HepG2 (cell line): ENCODE results near the gene C2orf92. TPM values are rescaled to one million over a fixed set of nuclear protein-coding genes. Genes with fewer than 3 reads are reported as not detected.
A peak's percentile ranks its signal among the peaks of the same experiment; 100 is the strongest.

ENCODE experiments used
- BCLAF1 ChIP-seq: fragments of 450-650 bp; IDR thresholded peaks from 2 replicates; pipeline ENCODE4 v1.6.1; 2017; ENCODE audit warnings: mild to moderate bottlenecking
- CENPBD1 ChIP-seq: sonication (generic); formaldehyde crosslinking; IDR thresholded peaks from 2 replicates; pipeline ENCODE4 v1.8.0; 2022; ENCODE audit warnings: missing genetic modification reagents, low read depth, mild to moderate bottlenecking, borderline replicate concordance
- GATAD2A ChIP-seq: IDR thresholded peaks from 2 replicates; pipeline ENCODE4 v1.6.1; 2016
- JUNB ChIP-seq: sonication (generic); formaldehyde crosslinking; IDR thresholded peaks from 2 replicates; pipeline ENCODE4 v1.8.0; 2022; ENCODE audit warnings: missing genetic modification reagents, mild to moderate bottlenecking, borderline replicate concordance
- KLF12 ChIP-seq: sonication (generic); formaldehyde crosslinking; IDR thresholded peaks from 2 replicates; pipeline ENCODE4 v1.4.0; 2020; ENCODE audit warnings: missing genetic modification reagents, borderline replicate concordance
- KLF9 ChIP-seq: IDR thresholded peaks from 2 replicates; pipeline ENCODE4 v1.6.1; 2016; ENCODE audit warnings: low read depth
- MAX ChIP-seq: IDR thresholded peaks from 2 replicates; pipeline ENCODE4 v1.6.1; 2012; ENCODE audit warnings: inconsistent platforms
- NCOA2 ChIP-seq: sonication (generic); formaldehyde crosslinking; IDR thresholded peaks from 2 replicates; pipeline ENCODE4 v1.8.0; 2022; ENCODE audit warnings: inconsistent platforms
- NFAT5 ChIP-seq: sonication (generic); formaldehyde crosslinking; IDR thresholded peaks from 2 replicates; pipeline ENCODE4 v1.4.0; 2020; ENCODE audit warnings: missing genetic modification reagents
- NR1H2 ChIP-seq: sonication (generic); formaldehyde crosslinking; IDR thresholded peaks from 2 replicates; pipeline ENCODE4 v1.8.1; 2022; ENCODE audit warnings: low read depth, missing genetic modification reagents, borderline replicate concordance
- NR3C1 ChIP-seq: sonication (generic); formaldehyde crosslinking; IDR thresholded peaks from 2 replicates; pipeline ENCODE4 v1.4.0; 2020; ENCODE audit warnings: missing genetic modification reagents
- RXRA ChIP-seq: sonication (generic); formaldehyde crosslinking; IDR thresholded peaks from 2 replicates; pipeline ENCODE4 v1.5.1; 2020; ENCODE audit warnings: missing genetic modification reagents
- SIX1 ChIP-seq: sonication (generic); formaldehyde crosslinking; IDR thresholded peaks from 2 replicates; pipeline ENCODE4 v1.4.0; 2020; ENCODE audit warnings: missing genetic modification reagents, borderline replicate concordance
- ZBTB8A ChIP-seq: sonication (generic); formaldehyde crosslinking; IDR thresholded peaks from 2 replicates; pipeline ENCODE4 v1.4.0; 2020; ENCODE audit warnings: mild to moderate bottlenecking, low read depth, missing genetic modification reagents, borderline replicate concordance
- ZFP36L1 ChIP-seq: sonication (generic); formaldehyde crosslinking; IDR thresholded peaks from 2 replicates; pipeline ENCODE4 v1.8.0; 2022; ENCODE audit warnings: mild to moderate bottlenecking, missing genetic modification reagents, moderate library complexity
- ZNF136 ChIP-seq: sonication (generic); formaldehyde crosslinking; IDR thresholded peaks from 2 replicates; pipeline ENCODE4 v1.8.1; 2022; ENCODE audit warnings: low read depth, mild to moderate bottlenecking, moderate library complexity, missing genetic modification reagents
- ZNF432 ChIP-seq: sonication (generic); formaldehyde crosslinking; IDR thresholded peaks from 2 replicates; pipeline ENCODE4 v1.5.0; 2020; ENCODE audit warnings: missing genetic modification reagents, mild to moderate bottlenecking, borderline replicate concordance
- ZNF446 ChIP-seq: sonication (generic); formaldehyde crosslinking; IDR thresholded peaks from 2 replicates; pipeline ENCODE4 v1.5.0; 2020; ENCODE audit warnings: mild to moderate bottlenecking, missing genetic modification reagents
- ZNF496 ChIP-seq: sonication (generic); formaldehyde crosslinking; IDR thresholded peaks from 2 replicates; pipeline ENCODE4 v1.8.1; 2023; ENCODE audit warnings: mild to moderate bottlenecking, moderate library complexity, missing genetic modification reagents; ENCODE audit not compliant: insufficient replicate concordance
- ZNF720 ChIP-seq: sonication (generic); formaldehyde crosslinking; IDR thresholded peaks from 2 replicates; pipeline ENCODE4 v1.4.0; 2020; ENCODE audit warnings: missing genetic modification reagents
- ZNF747 ChIP-seq: sonication (generic); formaldehyde crosslinking; IDR thresholded peaks from 2 replicates; pipeline ENCODE4 v1.8.1; 2023; ENCODE audit warnings: missing genetic modification reagents, mild to moderate bottlenecking, borderline replicate concordance
- ZNF75D ChIP-seq: sonication (generic); formaldehyde crosslinking; IDR thresholded peaks from 2 replicates; pipeline ENCODE4 v1.8.1; 2023; ENCODE audit warnings: missing genetic modification reagents, mild to moderate bottlenecking, borderline replicate concordance
- polyA plus RNA-seq, 8 experiments: library from polyadenylated mRNA; depleted of rRNA in 3 of 8; stranded (reverse) in 7 of 8; unstranded in 1 of 8; fragments of >200 nt; fragmentation: Illumina TruSeq in 4 of 8; extraction: Trizol in 4 of 8; gene quantifications; 2 replicates each; pipeline versions ENCODE4 v1.2.1 to v1.2.3, GENCODE V29; 2011 to 2016; ENCODE audit warnings: low read depth in 4 of 8, missing spikeins in 1 of 8, mixed read lengths in 1 of 8; ENCODE audit not compliant: insufficient read depth in 1 of 8
- total RNA-seq, 5 experiments: library from RNA; depleted of rRNA; stranded (reverse); fragments of >200 nt; fragmentation: Illumina TruSeq; extraction: Trizol; gene quantifications; 2 replicates each; pipeline ENCODE4 v1.2.3, GENCODE V29; 2016; ENCODE audit warnings: low read depth in 1 of 5

Gene C2orf92
- total and polyA plus RNA-seq, 2 of the 13 experiments (the other 11 are each of a cell fraction or from before 2014, with no cell fraction given) = 4.9 to 5.0 TPM

- TF ChIP-seq BCLAF1 (no peak), MAX (peak; percentile 31), JUNB (CRISPR knock-in tag) (no peak), ZNF136 (CRISPR knock-in tag) (no peak), ZNF432 (CRISPR knock-in tag) (no peak), ZBTB8A (CRISPR knock-in tag) (no peak), NR3C1 (no peak), NR1H2 (CRISPR knock-in tag) (no peak), KLF9 (CRISPR knock-in tag) (no peak), NCOA2 (CRISPR knock-in tag) (no peak; the same call in 1 of the 2 replicates), ZNF496 (no peak), ZNF747 (CRISPR knock-in tag) (no peak), GATAD2A (CRISPR knock-in tag) (peak; percentile 60; the same call in 1 of the 2 replicates), RXRA (CRISPR knock-in tag) (peak; percentile 51; the same call in 1 of the 2 replicates), ZNF75D (CRISPR knock-in tag) (0 out of 2 replicates have a peak, but pooled peaks have one; percentile 19), ZNF720 (no peak), ZNF446 (CRISPR knock-in tag) (no peak), CENPBD1 (no peak), NFAT5 (CRISPR knock-in tag) (peak; percentile 57; the same call in 1 of the 2 replicates), ZFP36L1 (CRISPR knock-in tag) (peak; percentile 70; the same call in 1 of the 2 replicates), KLF12 (CRISPR knock-in tag) (no peak), SIX1 (no peak)
These were observed 6.5 kb upstream of the C2orf92 start (continued) for GRCh38 chr2:97662895-97663625.
